HK-2 (cell line): ENCODE measurements around the gene TBX20.
"Not testable (repeated sequence)": the region's sequence is repeated elsewhere in the genome, so short reads cannot be mapped to it uniquely, and the experiment has no call there.

ENCODE experiments used
- DNase-seq: peaks from one replicate; pipeline ENCODE4 v3.0.0-alpha.2; 2018; ENCODE audit not compliant: unreplicated experiment

Gene TBX20

DNA sequence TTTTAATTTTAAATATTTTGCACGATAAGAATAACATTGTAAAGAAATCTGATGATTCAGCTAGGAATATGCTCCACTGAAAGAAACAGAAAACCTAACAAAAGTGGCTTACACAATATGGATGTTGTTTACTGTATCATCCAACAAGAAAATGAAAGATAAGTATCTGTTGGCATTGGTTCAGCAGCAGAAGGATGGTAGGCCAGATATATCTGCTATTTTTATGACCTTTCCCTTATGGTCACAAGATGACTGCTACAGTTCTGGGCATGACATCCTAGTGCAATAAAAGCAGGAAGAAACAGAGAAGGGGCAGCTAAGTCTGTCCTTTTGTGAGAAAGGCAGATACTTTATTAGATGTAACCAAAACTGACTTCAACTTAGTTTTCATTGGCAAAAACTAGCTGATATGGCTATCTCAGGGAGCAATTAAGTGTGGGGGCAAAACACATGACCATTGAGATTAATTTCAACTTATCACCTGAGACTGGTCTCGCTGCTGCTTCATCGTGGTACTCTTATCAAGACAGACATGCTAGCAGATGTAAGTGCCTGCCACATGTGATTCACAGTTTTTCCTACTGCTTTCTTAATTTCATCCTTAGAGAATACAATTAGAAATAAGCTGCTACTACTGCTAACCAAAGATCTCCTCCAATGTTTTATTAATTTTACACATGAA lies 92.7 kb downstream of the TBX20 start:
- not testable (repeated sequence) for DNase-seq
